Astrocyte of the spinal cord (primary cell): ENCODE data around the gene CHST3.

Source experiments
- DNase-seq: peaks from one replicate; pipeline ENCODE4 v3.0.0; 2011; ENCODE audit warnings: low read depth, low spot score
- H3K4me3 ChIP-seq: 2 replicates; pipeline ENCODE4 v1.5.1; 2011; ENCODE audit warnings: low read depth, mild to moderate bottlenecking, low read length, moderate library complexity
- in situ Hi-C: cut with HindIII; loops from 2 replicates; pipeline ENCODE4 v1.10.0; 2017; ENCODE audit warnings: low sequenced_read_pairs
- TF ChIP-seq, protein P1 (sequence below): IDR thresholded peaks from 2 replicates; pipeline ENCODE4 v1.5.1; 2012; ENCODE audit warnings: low read depth, mild to moderate bottlenecking, low read length, inconsistent platforms

The CHST3 gene

GRCh38 chr10:72011468-72011867, 47.3 kb downstream of the CHST3 start:
- in situ Hi-C loops: no loop called here
- no peak for DNase-seq
- H3K4me3 ChIP-seq: no peak overlapping the region
- TF ChIP-seq, protein P1, sequence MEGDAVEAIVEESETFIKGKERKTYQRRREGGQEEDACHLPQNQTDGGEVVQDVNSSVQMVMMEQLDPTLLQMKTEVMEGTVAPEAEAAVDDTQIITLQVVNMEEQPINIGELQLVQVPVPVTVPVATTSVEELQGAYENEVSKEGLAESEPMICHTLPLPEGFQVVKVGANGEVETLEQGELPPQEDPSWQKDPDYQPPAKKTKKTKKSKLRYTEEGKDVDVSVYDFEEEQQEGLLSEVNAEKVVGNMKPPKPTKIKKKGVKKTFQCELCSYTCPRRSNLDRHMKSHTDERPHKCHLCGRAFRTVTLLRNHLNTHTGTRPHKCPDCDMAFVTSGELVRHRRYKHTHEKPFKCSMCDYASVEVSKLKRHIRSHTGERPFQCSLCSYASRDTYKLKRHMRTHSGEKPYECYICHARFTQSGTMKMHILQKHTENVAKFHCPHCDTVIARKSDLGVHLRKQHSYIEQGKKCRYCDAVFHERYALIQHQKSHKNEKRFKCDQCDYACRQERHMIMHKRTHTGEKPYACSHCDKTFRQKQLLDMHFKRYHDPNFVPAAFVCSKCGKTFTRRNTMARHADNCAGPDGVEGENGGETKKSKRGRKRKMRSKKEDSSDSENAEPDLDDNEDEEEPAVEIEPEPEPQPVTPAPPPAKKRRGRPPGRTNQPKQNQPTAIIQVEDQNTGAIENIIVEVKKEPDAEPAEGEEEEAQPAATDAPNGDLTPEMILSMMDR: no peak

DNA sequence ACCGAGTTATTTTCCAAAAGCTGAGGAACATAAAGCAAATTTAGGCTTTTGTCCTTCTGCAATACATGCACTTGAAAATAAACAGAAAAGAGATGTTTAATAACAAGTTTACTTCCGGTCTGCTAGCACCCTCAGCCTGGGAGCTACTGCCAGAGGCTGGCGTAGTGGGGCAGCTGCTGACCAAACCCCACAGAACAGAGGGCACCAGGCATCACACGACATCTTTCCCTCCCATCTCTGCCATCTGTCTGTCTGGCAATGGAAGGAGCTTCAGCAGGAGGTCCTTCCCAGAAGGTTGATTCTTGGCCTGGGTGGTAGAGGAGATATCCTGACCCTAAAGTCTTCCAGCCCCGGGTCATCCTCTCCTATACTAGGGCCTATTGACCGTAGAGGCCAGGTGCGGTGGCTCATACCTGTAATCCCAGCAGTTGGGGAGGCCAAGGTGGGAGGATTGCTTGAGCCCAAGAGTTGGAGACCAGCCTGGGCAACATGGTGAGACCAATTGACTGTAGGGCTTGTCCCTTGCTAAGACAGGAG, 47.8 kb downstream of the CHST3 start:
- TF ChIP-seq, protein P1: no peak
- in situ Hi-C loops: no loop called here
- DNase-seq: no peak

DNA sequence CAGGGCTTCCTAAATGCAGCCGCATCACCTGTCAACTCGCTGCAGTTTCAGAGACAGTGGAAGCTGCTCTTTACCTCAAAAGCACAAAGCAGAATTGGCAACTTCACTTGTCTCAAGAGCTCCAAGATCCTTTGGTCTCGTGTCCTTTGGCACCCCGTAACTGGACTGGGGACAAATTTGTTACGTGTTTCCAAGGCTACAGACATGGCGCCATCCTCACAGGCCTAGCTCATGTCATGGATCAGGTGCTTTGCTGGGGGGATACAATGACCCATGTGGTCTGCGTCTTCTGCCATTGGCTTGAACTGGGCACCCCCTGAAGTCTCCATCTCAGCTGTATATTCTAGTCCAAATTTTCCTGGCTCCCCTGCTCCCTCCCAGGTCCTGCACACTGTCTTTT, 48.6 kb downstream of the CHST3 start:
- TF ChIP-seq, protein P1: no peak
- in situ Hi-C loops: no loop called here
- H3K4me3 ChIP-seq: no peak overlapping the region
- no peak for DNase-seq

More for the DNA sequence above, 47.8 kb downstream of the CHST3 start:
- H3K4me3 ChIP-seq: no peak overlapping the region

- in situ Hi-C loops: no loop called here
- TF ChIP-seq, protein P1: no peak
- DNase-seq: no peak
- no peak overlapping the region for H3K4me3 ChIP-seq
Measured at GRCh38 chr10:72013202-72013945, 49.2 kb downstream of the CHST3 start.

DNA sequence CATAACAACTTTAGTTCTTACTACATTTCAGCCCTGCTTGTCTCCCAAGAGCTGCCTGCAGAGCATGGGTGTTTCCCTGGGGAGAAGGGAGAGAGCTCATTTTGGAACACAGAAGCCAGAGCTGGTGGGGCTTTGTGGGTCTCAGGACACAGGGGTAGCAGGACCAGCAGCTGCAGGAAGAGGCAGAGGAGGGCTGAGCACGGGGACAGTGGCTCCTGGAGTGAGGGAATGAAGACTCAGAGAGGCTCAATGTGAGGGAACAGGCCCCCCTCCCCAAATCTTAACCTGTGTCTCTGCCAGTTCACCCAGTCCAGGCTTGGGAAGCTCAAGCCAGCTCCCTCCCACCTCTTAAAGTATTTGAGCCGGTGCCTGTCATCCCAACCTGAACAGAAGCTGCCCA, 50.0 kb downstream of the CHST3 start:
- TF ChIP-seq, protein P1: no peak
- H3K4me3 ChIP-seq: no peak overlapping the region
- in situ Hi-C loops: no loop called here
- no peak for DNase-seq

- TF ChIP-seq, protein P1: no peak
- H3K4me3 ChIP-seq: no peak overlapping the region
- DNase-seq: no peak
- in situ Hi-C loops: no loop called here
Measured at GRCh38 chr10:72014785-72015480, 50.7 kb downstream of the CHST3 start.
